WTC11 (cell line): ENCODE results near the gene SFT2D3. TPM values are rescaled to one million over a fixed set of nuclear protein-coding genes. Genes with fewer than 3 reads are reported as not detected.

ENCODE experiments used
- ATAC-seq: fragments of 200-7000 bp; cut with Tn5 transposase; 2 replicates; pipeline ENCODE4 v1.10.0; 2021; ENCODE audit warnings: mild to moderate bottlenecking, moderate library complexity
- CTCF ChIA-PET: fragments of 300-600 bp; sonication (Branson Sonifier 250); formaldehyde crosslinking; loops from one replicate; lab custom pipeline; 2021; ENCODE audit warnings: antibody characterized with exemption; lab: Charles Lee
- POLR2A ChIA-PET: fragments of 350-600 bp; sonication (Branson Sonifier 250); formaldehyde crosslinking; loops from one replicate; lab custom pipeline; 2021; ENCODE audit warnings: antibody characterized with exemption; lab: Charles Lee
- DNase-seq: peaks from one replicate; pipeline ENCODE4 v3.0.0; 2021; ENCODE audit warnings: low spot score
- H3K27ac Mint-ChIP-seq: 2 replicates; pipeline ENCODE4 v1.8.0; 2021; ENCODE audit warnings: mixed read lengths
- H3K27me3 Mint-ChIP-seq: 2 replicates; pipeline ENCODE4 v1.8.0; 2021; ENCODE audit warnings: low read depth, mild to moderate bottlenecking, moderate library complexity, mixed read lengths
- H3K36me3 Mint-ChIP-seq: 2 replicates; pipeline ENCODE4 v1.8.0; 2021; ENCODE audit warnings: mixed read lengths
- H3K4me1 Mint-ChIP-seq: 2 replicates; pipeline ENCODE4 v1.8.0; 2022; ENCODE audit warnings: mixed read lengths
- H3K4me3 Mint-ChIP-seq: 2 replicates; pipeline ENCODE4 v1.8.0; 2021; ENCODE audit warnings: mild to moderate bottlenecking, moderate library complexity, mixed read lengths
- H3K9me3 Mint-ChIP-seq: 2 replicates; pipeline ENCODE4 v1.8.0; 2021; ENCODE audit warnings: mixed read lengths
- ATF1 ChIP-seq: sonication (generic); formaldehyde crosslinking; IDR thresholded peaks from 2 replicates; pipeline ENCODE4 v1.8.1; 2023; ENCODE audit warnings: mild to moderate bottlenecking, moderate library complexity, missing genetic modification reagents
- CREM ChIP-seq: sonication (generic); formaldehyde crosslinking; IDR thresholded peaks from 2 replicates; pipeline ENCODE4 v1.8.1; 2022; ENCODE audit warnings: mild to moderate bottlenecking, missing genetic modification reagents, moderate library complexity
- EMX1 ChIP-seq: fragments of 250-450 bp; sonication (Bioruptor Pico); IDR thresholded peaks from 2 replicates; pipeline ENCODE4 v1.8.0; 2021; ENCODE audit warnings: mild to moderate bottlenecking
- FOXJ3 ChIP-seq: sonication (generic); formaldehyde crosslinking; IDR thresholded peaks from 2 replicates; pipeline ENCODE4 v1.9.0; 2021; ENCODE audit warnings: missing genetic modification reagents, mild to moderate bottlenecking, borderline replicate concordance
- FOXP1 ChIP-seq: sonication (generic); formaldehyde crosslinking; IDR thresholded peaks from 2 replicates; pipeline ENCODE4 v1.8.0; 2022; ENCODE audit warnings: missing genetic modification reagents, mild to moderate bottlenecking, moderate library complexity, borderline replicate concordance
- GABPB1 ChIP-seq: sonication (generic); formaldehyde crosslinking; IDR thresholded peaks from 2 replicates; pipeline ENCODE4 v1.8.1; 2023; ENCODE audit warnings: mild to moderate bottlenecking, missing genetic modification reagents
- NR1H2 ChIP-seq: sonication (generic); formaldehyde crosslinking; IDR thresholded peaks from 2 replicates; pipeline ENCODE4 v1.9.0; 2021; ENCODE audit warnings: mild to moderate bottlenecking, moderate library complexity, missing genetic modification reagents
- NR3C1 ChIP-seq: sonication (generic); formaldehyde crosslinking; conservative IDR thresholded peaks from 2 replicates; pipeline ENCODE4 v1.8.1; 2023; ENCODE audit warnings: low read depth, mild to moderate bottlenecking, missing genetic modification reagents
- TEAD1 ChIP-seq: sonication (generic); formaldehyde crosslinking; IDR thresholded peaks from 2 replicates; pipeline ENCODE4 v1.8.0; 2022; ENCODE audit warnings: mild to moderate bottlenecking, missing genetic modification reagents
- TP53 ChIP-seq: sonication (generic); formaldehyde crosslinking; IDR thresholded peaks from 2 replicates; pipeline ENCODE4 v1.8.1; 2023; ENCODE audit warnings: mild to moderate bottlenecking, missing genetic modification reagents
- ZBTB21 ChIP-seq: sonication (generic); formaldehyde crosslinking; IDR thresholded peaks from 2 replicates; pipeline ENCODE4 v1.8.1; 2023; ENCODE audit warnings: mild to moderate bottlenecking, missing genetic modification reagents, borderline replicate concordance
- total RNA-seq: library from RNA; stranded (reverse); gene quantifications from 3 replicates; pipeline ENCODE4 v1.2.3, GENCODE V29; 2021
- TF ChIP-seq, protein P1 (sequence below): fragments of 250-450 bp; sonication (Bioruptor Pico); IDR thresholded peaks from 2 replicates; pipeline ENCODE4 v2.1.2; 2022; ENCODE audit warnings: mild to moderate bottlenecking, moderate library complexity
- TF ChIP-seq, protein P2 (sequence below): fragments of 250-450 bp; sonication (Bioruptor Pico); IDR thresholded peaks from 2 replicates; pipeline ENCODE4 v1.9.0; 2021; ENCODE audit warnings: moderate library complexity, mild to moderate bottlenecking, inconsistent platforms, borderline replicate concordance
- TF ChIP-seq, protein P3 (sequence below): fragments of 250-450 bp; sonication (Bioruptor Pico); IDR thresholded peaks from 2 replicates; pipeline ENCODE4 v1.9.0; 2021; ENCODE audit warnings: mild to moderate bottlenecking
- TF ChIP-seq, protein P4 (sequence below): fragments of 250-450 bp; sonication (Bioruptor Pico); IDR thresholded peaks from 2 replicates; pipeline ENCODE4 v1.9.0; 2021; ENCODE audit warnings: mild to moderate bottlenecking, borderline replicate concordance
- TF ChIP-seq, protein P5 (sequence below): sonication (generic); formaldehyde crosslinking; IDR thresholded peaks from 2 replicates; pipeline ENCODE4 v1.8.0; 2022; ENCODE audit warnings: mild to moderate bottlenecking, missing genetic modification reagents

Gene SFT2D3
- total RNA-seq, 1 experiment from 2014 or later, result 10.5 TPM

DNA sequence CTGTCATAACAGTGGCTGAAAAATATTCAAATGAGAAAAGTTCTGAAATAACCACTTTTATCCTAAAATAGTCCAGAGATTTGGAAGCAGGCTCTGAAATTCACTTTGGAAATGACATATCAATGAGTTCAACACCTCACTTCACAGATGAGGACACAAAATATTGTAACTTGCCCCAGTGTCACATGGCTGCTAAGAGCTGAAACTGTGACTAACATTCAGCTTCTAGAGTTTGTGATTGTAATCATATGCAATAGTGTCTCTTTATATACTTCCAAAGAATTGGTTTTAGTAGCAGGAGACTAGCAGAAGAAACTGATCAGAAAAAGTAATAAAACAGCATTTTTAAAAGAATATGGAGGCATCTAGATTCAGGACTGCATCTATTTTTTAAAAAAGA lies 52.1 kb downstream of the SFT2D3 start:
- POLR2A ChIA-PET, result no interaction called here
- Mint-ChIP-seq H3K9me3 (no peaks in the 10 kb centered on the region), H3K4me3 (no peak overlapping the region), H3K36me3 (peaks cover 3% of the 10 kb centered on the region; the same call in 1 of the 2 replicates), H3K27me3 (no peaks in the 10 kb centered on the region), H3K27ac (no peak overlapping the region), H3K4me1 (no peaks in the 10 kb centered on the region)
- ATAC-seq, result no peak
- DNase-seq, result no peak
- CTCF ChIA-PET, result no interaction called here
- no peak for TF ChIP-seq GABPB1 (CRISPR knock-in tag)
- TF ChIP-seq, protein P1, sequence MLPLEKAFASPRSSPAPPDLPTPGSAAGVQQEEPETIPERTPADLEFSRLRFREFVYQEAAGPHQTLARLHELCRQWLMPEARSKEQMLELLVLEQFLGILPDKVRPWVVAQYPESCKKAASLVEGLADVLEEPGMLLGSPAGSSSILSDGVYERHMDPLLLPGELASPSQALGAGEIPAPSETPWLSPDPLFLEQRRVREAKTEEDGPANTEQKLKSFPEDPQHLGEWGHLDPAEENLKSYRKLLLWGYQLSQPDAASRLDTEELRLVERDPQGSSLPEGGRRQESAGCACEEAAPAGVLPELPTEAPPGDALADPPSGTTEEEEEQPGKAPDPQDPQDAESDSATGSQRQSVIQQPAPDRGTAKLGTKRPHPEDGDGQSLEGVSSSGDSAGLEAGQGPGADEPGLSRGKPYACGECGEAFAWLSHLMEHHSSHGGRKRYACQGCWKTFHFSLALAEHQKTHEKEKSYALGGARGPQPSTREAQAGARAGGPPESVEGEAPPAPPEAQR (CRISPR knock-in tag), result no peak
- TF ChIP-seq, protein P2, sequence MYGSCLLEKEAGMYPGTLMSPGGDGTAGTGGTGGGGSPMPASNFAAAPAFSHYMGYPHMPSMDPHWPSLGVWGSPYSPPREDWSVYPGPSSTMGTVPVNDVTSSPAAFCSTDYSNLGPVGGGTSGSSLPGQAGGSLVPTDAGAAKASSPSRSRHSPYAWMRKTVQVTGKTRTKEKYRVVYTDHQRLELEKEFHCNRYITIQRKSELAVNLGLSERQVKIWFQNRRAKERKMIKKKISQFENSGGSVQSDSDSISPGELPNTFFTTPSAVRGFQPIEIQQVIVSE (CRISPR knock-in tag), result no peak
- no peak for TF ChIP-seq NR1H2 (CRISPR knock-in tag)

DNA sequence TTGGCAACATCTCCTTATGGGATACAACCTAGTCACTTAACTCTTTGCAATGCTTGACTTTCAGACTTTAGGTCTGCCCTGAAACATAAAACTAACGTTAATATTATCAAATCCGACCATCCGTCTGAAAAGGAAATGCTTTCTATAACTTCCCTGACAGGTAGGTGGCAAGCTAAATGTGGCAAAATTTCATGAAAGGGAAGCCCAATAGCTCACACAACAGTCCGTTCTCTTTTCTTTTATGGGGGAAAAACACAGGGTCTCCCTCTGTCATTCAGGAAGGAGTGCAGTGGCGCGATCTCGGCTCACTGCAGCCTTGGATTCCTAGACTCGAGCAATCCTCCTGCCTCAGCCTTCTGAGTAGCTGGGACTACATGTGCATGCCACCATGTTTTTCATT lies 52.9 kb downstream of the SFT2D3 start:
- Mint-ChIP-seq H3K27ac (no peak overlapping the region), H3K27me3 (no peaks in the 10 kb centered on the region), H3K36me3 (peaks cover 3% of the 10 kb centered on the region; the same call in 1 of the 2 replicates), H3K4me1 (0 out of 2 replicates have a peak, but pooled peaks cover 2% of the 10 kb centered on the region), H3K9me3 (no peaks in the 10 kb centered on the region), H3K4me3 (no peak overlapping the region)
- no peak for TF ChIP-seq CREM
- no peak for TF ChIP-seq ZBTB21
- TF ChIP-seq FOXJ3 (CRISPR knock-in tag), result no peak
- TF ChIP-seq FOXP1, result no peak
- TF ChIP-seq, protein P3, sequence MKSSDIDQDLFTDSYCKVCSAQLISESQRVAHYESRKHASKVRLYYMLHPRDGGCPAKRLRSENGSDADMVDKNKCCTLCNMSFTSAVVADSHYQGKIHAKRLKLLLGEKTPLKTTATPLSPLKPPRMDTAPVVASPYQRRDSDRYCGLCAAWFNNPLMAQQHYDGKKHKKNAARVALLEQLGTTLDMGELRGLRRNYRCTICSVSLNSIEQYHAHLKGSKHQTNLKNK, result no peak
- no peak for TF ChIP-seq TP53 (CRISPR knock-in tag)
- no peak for TF ChIP-seq NR3C1
- TF ChIP-seq, protein P4, sequence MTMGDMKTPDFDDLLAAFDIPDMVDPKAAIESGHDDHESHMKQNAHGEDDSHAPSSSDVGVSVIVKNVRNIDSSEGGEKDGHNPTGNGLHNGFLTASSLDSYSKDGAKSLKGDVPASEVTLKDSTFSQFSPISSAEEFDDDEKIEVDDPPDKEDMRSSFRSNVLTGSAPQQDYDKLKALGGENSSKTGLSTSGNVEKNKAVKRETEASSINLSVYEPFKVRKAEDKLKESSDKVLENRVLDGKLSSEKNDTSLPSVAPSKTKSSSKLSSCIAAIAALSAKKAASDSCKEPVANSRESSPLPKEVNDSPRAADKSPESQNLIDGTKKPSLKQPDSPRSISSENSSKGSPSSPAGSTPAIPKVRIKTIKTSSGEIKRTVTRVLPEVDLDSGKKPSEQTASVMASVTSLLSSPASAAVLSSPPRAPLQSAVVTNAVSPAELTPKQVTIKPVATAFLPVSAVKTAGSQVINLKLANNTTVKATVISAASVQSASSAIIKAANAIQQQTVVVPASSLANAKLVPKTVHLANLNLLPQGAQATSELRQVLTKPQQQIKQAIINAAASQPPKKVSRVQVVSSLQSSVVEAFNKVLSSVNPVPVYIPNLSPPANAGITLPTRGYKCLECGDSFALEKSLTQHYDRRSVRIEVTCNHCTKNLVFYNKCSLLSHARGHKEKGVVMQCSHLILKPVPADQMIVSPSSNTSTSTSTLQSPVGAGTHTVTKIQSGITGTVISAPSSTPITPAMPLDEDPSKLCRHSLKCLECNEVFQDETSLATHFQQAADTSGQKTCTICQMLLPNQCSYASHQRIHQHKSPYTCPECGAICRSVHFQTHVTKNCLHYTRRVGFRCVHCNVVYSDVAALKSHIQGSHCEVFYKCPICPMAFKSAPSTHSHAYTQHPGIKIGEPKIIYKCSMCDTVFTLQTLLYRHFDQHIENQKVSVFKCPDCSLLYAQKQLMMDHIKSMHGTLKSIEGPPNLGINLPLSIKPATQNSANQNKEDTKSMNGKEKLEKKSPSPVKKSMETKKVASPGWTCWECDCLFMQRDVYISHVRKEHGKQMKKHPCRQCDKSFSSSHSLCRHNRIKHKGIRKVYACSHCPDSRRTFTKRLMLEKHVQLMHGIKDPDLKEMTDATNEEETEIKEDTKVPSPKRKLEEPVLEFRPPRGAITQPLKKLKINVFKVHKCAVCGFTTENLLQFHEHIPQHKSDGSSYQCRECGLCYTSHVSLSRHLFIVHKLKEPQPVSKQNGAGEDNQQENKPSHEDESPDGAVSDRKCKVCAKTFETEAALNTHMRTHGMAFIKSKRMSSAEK, result no peak
- no peak for TF ChIP-seq ATF1
- no peak for TF ChIP-seq EMX1 (CRISPR knock-in tag)
- TF ChIP-seq, protein P5, sequence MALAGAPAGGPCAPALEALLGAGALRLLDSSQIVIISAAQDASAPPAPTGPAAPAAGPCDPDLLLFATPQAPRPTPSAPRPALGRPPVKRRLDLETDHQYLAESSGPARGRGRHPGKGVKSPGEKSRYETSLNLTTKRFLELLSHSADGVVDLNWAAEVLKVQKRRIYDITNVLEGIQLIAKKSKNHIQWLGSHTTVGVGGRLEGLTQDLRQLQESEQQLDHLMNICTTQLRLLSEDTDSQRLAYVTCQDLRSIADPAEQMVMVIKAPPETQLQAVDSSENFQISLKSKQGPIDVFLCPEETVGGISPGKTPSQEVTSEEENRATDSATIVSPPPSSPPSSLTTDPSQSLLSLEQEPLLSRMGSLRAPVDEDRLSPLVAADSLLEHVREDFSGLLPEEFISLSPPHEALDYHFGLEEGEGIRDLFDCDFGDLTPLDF (CRISPR knock-in tag), result no peak
- TF ChIP-seq TEAD1 (CRISPR knock-in tag), result no peak
- no peak for DNase-seq
- ChIA-PET POLR2A (no interaction called here), CTCF (interaction anchor here (0.9 to 1.1 kb wide), 2 partner anchors 10 to 46 kb away, joined by 3 to 5 read pairs; no protein-coding TSS in a partner anchor)
- no peak for ATAC-seq

Other genes starting within 250 kb of the SFT2D3 start
- 69.2 to 70.5 TPM (median 69.3 TPM) in 3 replicates for gene IWS1, start 175.0 kb upstream of the SFT2D3 start, total RNA-seq
- 0.02 TPM in 1 of 3 replicates, not detected in the others for gene MYO7B, start 165.8 kb upstream of the SFT2D3 start, total RNA-seq
- gene GPR17, start 55.3 kb upstream of the SFT2D3 start, total RNA-seq, result not detected in 3 replicates
- 1.9 to 2.5 TPM (median 2.4 TPM) in 3 replicates for gene LIMS2, start 26.0 kb upstream of the SFT2D3 start, total RNA-seq
- gene WDR33, start 109.7 kb downstream of the SFT2D3 start, total RNA-seq, result 64.7 to 67.1 TPM (median 67.0 TPM) in 3 replicates
- gene POLR2D, start 156.7 kb downstream of the SFT2D3 start, total RNA-seq, result 74.8 to 76.8 TPM (median 75.4 TPM) in 3 replicates
- 17.9 to 18.1 TPM (median 18.1 TPM) in 3 replicates for gene AMMECR1L, start 184.5 kb downstream of the SFT2D3 start, total RNA-seq